Glutamatergic neuron (in vitro differentiated cells): ENCODE measurements around the gene ARFGEF3. TPM values are rescaled to one million over a fixed set of nuclear protein-coding genes. Genes with fewer than 3 reads are reported as not detected.

Experiments
- DNase-seq: peaks from one replicate; pipeline ENCODE4 v3.0.0; 2022
- H3K27ac Mint-ChIP-seq: one replicate; pipeline ENCODE4 v1.8.0; 2020; ENCODE audit warnings: mild to moderate bottlenecking, mixed read lengths, inconsistent platforms; ENCODE audit not compliant: unreplicated experiment
- H3K27me3 Mint-ChIP-seq: one replicate; pipeline ENCODE4 v1.8.0; 2020; ENCODE audit warnings: mild to moderate bottlenecking, moderate library complexity, mixed read lengths, inconsistent platforms; ENCODE audit not compliant: unreplicated experiment
- H3K36me3 Mint-ChIP-seq: one replicate; pipeline ENCODE4 v1.8.0; 2020; ENCODE audit warnings: mild to moderate bottlenecking, mixed read lengths, inconsistent platforms; ENCODE audit not compliant: unreplicated experiment
- H3K4me1 Mint-ChIP-seq: one replicate; pipeline ENCODE4 v1.8.0; 2020; ENCODE audit warnings: mild to moderate bottlenecking, low read depth, mixed read lengths, inconsistent platforms; ENCODE audit not compliant: unreplicated experiment
- H3K4me3 Mint-ChIP-seq: one replicate; pipeline ENCODE4 v1.8.0; 2020; ENCODE audit warnings: mild to moderate bottlenecking, mixed read lengths, inconsistent platforms; ENCODE audit not compliant: unreplicated experiment
- H3K9me3 Mint-ChIP-seq: one replicate; pipeline ENCODE4 v1.8.0; 2020; ENCODE audit warnings: mild to moderate bottlenecking, moderate library complexity, mixed read lengths, inconsistent platforms; ENCODE audit not compliant: unreplicated experiment
- CTCF ChIP-seq: fragments of 200-600 bp; sonication (generic); IDR thresholded peaks from one replicate; pipeline ENCODE4 v1.5.0; 2021; ENCODE audit not compliant: partially characterized antibody, unreplicated experiment
- total RNA-seq: library from RNA; stranded (reverse); fragmentation: NEBNext Ultra II Directional; extraction: Animal tissue kit (Norgen Biotek cat#: 25700); gene quantifications from one replicate; pipeline ENCODE4 v1.2.1, GENCODE V29; 2021; ENCODE audit not compliant: unreplicated experiment

The ARFGEF3 gene
- total RNA-seq, 1 donor from 2014 or later: 15.3 TPM

- Mint-ChIP-seq H3K4me3 (no peak overlapping the region), H3K27ac (no peak overlapping the region), H3K4me1 (no peaks in the 10 kb centered on the region), H3K9me3 (no peaks in the 10 kb centered on the region), H3K27me3 (no peaks in the 10 kb centered on the region), H3K36me3 (no peaks in the 10 kb centered on the region)
- TF ChIP-seq CTCF: no peak
- DNase-seq: no peak
Observed at GRCh38 chr6:138310294-138310693, 148.6 kb downstream of the ARFGEF3 start.

- Mint-ChIP-seq H3K27me3 (no peaks in the 10 kb centered on the region), H3K9me3 (no peaks in the 10 kb centered on the region), H3K4me1 (no peaks in the 10 kb centered on the region), H3K4me3 (no peak overlapping the region), H3K36me3 (no peaks in the 10 kb centered on the region), H3K27ac (no peak overlapping the region)
- TF ChIP-seq CTCF: no peak
- no peak for DNase-seq
Observed at GRCh38 chr6:138310821-138311220, 149.1 kb downstream of the ARFGEF3 start.

- TF ChIP-seq CTCF: no peak
- H3K4me3 Mint-ChIP-seq: no peak overlapping the region
- H3K36me3 Mint-ChIP-seq: no peaks in the 10 kb centered on the region
- H3K4me1 Mint-ChIP-seq: no peaks in the 10 kb centered on the region
- H3K27ac Mint-ChIP-seq: no peak overlapping the region
- DNase-seq: no peak
- no peaks in the 10 kb centered on the region for H3K27me3 Mint-ChIP-seq
- no peaks in the 10 kb centered on the region for H3K9me3 Mint-ChIP-seq
Observed at GRCh38 chr6:138311268-138311667, 149.5 kb downstream of the ARFGEF3 start.

- H3K36me3 Mint-ChIP-seq: peaks cover 7% of the 10 kb centered on the region
- no peaks in the 10 kb centered on the region for H3K9me3 Mint-ChIP-seq
- no peak for TF ChIP-seq CTCF
- no peak for DNase-seq
- no peaks in the 10 kb centered on the region for H3K4me1 Mint-ChIP-seq
- no peaks in the 10 kb centered on the region for H3K27me3 Mint-ChIP-seq
- no peak overlapping the region for H3K4me3 Mint-ChIP-seq
- no peak overlapping the region for H3K27ac Mint-ChIP-seq
Observed at GRCh38 chr6:138318741-138319375, 157.1 kb downstream of the ARFGEF3 start.

GRCh38 chr6:138321934-138322333 lies 160.2 kb downstream of the ARFGEF3 start:
- H3K4me3 Mint-ChIP-seq: no peak overlapping the region
- peaks cover 7% of the 10 kb centered on the region for H3K36me3 Mint-ChIP-seq
- no peak for DNase-seq
- no peaks in the 10 kb centered on the region for H3K4me1 Mint-ChIP-seq
- no peak for TF ChIP-seq CTCF
- no peaks in the 10 kb centered on the region for H3K9me3 Mint-ChIP-seq
- no peaks in the 10 kb centered on the region for H3K27me3 Mint-ChIP-seq
- H3K27ac Mint-ChIP-seq: no peak overlapping the region
